Measurements from ENCODE around the gene GPR180. TPM values are rescaled to one million over a fixed set of nuclear protein-coding genes. Genes with fewer than 3 reads are reported as not detected.

Gene GPR180
- total RNA-seq, 2 donors from 2014 or later, result 3.9 to 6.3 TPM

DNA sequence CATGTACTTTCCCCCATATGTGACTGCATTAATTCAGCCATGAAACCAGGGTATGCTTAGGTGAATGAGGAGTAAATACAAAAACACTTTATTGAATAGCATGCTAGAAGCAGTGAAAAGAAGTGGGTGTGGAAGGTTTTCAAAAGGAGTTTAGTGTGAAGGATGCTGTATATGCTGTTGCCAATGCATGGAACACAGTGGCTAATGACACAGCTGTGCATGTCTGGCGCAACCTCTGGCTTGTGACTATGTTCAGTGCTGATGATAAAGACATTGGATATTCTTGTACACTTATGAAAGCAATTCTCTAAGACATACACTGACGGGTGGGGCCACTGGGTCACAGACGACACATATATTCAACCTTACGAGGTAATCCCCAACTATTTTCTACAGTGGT is 55.5 kb downstream of the GPR180 start:
- Histone ChIP-seq H3K4me1 (ENCODE audit: control insufficient read depth in 1 of 2, low read depth in 2 of 2) (no peaks in the 10 kb centered on the region), H3K27me3 (replicated peaks; ENCODE audit: insufficient read depth) (no peaks in the 10 kb centered on the region), H3K36me3 (no peaks in the 10 kb centered on the region), H3K4me3 (no peak overlapping the region), H3K27ac (no peak overlapping the region), H3K9me3 (no peaks in the 10 kb centered on the region)
- TF ChIP-seq, protein P1, sequence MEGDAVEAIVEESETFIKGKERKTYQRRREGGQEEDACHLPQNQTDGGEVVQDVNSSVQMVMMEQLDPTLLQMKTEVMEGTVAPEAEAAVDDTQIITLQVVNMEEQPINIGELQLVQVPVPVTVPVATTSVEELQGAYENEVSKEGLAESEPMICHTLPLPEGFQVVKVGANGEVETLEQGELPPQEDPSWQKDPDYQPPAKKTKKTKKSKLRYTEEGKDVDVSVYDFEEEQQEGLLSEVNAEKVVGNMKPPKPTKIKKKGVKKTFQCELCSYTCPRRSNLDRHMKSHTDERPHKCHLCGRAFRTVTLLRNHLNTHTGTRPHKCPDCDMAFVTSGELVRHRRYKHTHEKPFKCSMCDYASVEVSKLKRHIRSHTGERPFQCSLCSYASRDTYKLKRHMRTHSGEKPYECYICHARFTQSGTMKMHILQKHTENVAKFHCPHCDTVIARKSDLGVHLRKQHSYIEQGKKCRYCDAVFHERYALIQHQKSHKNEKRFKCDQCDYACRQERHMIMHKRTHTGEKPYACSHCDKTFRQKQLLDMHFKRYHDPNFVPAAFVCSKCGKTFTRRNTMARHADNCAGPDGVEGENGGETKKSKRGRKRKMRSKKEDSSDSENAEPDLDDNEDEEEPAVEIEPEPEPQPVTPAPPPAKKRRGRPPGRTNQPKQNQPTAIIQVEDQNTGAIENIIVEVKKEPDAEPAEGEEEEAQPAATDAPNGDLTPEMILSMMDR (IDR thresholded peaks at IDR 0.05), result no peak
- DNase-seq (ENCODE audit: low spot score), result no peak
- no peak for ATAC-seq (ENCODE audit: insufficient number of reproducible peaks, low FRiP score, low read depth)

DNA sequence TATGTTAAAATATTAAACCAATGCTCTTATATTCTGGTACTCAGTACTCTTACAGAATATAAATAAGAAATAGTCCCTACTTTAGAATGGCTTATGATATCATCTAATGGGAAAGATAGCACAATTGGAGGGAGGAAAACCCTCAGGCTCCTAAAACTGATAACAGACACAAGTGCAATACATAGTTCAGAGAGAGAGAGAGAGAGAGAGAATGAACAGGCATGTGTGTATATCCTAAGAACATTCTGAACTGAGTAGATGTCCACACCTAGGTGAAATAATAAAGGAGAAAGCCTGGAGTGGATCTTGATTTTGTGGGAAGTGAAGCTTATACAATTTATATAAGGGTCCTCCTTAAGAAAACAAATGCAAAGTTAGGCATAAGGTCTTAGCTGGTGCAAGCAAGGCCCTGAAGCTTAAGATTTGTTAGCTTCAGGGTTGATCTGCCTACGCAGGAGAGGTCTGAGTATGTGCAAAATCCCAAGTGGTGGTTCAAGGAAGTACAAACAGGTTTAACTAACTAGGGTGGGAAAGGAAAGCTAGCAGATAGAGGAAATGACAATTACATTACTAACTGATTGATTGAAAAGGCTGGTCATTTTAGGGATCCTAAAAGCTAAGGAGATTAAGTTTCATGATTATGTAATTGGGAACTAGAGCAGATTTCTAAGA is 57.4 kb downstream of the GPR180 start:
- H3K27me3 ChIP-seq (replicated peaks; ENCODE audit: insufficient read depth), result no peaks in the 10 kb centered on the region
- H3K9me3 ChIP-seq, result no peaks in the 10 kb centered on the region
- ATAC-seq (ENCODE audit: insufficient number of reproducible peaks, low FRiP score, low read depth) (no peak), DNase-seq (ENCODE audit: low spot score) (no peak)
- H3K4me1 ChIP-seq (ENCODE audit: control insufficient read depth in 1 of 2, low read depth in 2 of 2), result no peaks in the 10 kb centered on the region
- no peak overlapping the region for H3K4me3 ChIP-seq
- H3K27ac ChIP-seq, result no peak overlapping the region
- H3K36me3 ChIP-seq, result no peaks in the 10 kb centered on the region
- TF ChIP-seq, protein P1 (IDR thresholded peaks at IDR 0.05), result no peak

DNA sequence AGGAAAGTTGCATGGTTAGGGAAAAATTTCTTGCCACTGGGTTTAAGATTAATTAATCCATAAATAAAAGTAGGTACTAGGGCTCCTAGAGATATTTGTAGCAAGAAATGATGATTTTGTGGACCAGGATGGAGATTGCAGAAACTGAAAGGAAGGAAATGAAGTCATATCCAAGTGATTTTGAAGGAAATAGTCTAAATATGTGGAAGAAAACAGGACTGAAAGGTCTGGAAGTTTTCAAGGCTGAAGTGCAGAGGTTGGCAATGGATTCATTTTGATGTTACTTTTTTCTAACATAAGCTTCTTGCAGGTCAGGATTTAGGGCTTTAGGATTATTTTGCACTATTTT is 57.9 kb downstream of the GPR180 start:
- no peaks in the 10 kb centered on the region for H3K9me3 ChIP-seq
- TF ChIP-seq, protein P1 (IDR thresholded peaks at IDR 0.05), result no peak
- H3K27me3 ChIP-seq (replicated peaks; ENCODE audit: insufficient read depth), result no peaks in the 10 kb centered on the region
- DNase-seq (ENCODE audit: low spot score), result no peak
- H3K27ac ChIP-seq, result no peak overlapping the region
- H3K4me3 ChIP-seq, result no peak overlapping the region
- ATAC-seq (ENCODE audit: insufficient number of reproducible peaks, low FRiP score, low read depth), result no peak
- H3K36me3 ChIP-seq, result no peaks in the 10 kb centered on the region
- H3K4me1 ChIP-seq (ENCODE audit: control insufficient read depth in 1 of 2, low read depth in 2 of 2), result no peaks in the 10 kb centered on the region

DNA sequence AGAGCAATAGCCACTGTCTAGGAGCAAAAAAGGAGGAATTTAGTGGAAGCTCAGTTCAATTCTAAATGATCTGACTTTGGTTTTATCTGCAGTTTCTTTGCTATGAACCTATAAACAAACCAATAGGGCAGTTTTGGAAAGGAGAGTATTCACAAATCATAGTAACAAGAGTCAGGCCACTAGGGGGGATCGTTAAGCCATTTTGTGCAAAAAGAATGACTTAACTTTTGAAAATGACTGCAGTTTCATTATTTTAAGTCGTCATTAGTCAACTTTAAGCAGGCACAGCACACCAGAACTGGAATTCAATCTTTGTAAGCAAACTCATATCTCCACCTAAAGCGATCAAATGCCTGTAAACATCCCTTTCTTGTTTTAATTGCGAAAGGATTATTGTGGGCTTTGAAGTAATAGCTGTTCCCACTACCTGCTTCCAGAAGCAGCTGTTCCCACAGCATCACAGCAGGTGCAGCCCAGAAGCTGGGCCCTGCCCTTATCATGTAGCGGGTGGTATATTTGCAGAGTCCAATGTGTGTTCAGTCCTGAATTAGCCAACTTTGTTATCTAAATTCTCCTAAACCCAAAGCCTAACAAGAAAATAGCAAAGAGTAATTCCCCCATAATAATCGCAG is 59.2 kb downstream of the GPR180 start:
- no peaks in the 10 kb centered on the region for H3K4me1 ChIP-seq (ENCODE audit: control insufficient read depth in 1 of 2, low read depth in 2 of 2)
- no peaks in the 10 kb centered on the region for H3K9me3 ChIP-seq
- TF ChIP-seq, protein P1 (IDR thresholded peaks at IDR 0.05), result no peak
- H3K27ac ChIP-seq, result no peak overlapping the region
- H3K4me3 ChIP-seq, result no peak overlapping the region
- H3K27me3 ChIP-seq (replicated peaks; ENCODE audit: insufficient read depth), result no peaks in the 10 kb centered on the region
- H3K36me3 ChIP-seq, result no peaks in the 10 kb centered on the region
- DNase-seq (ENCODE audit: low spot score), result no peak
- no peak for ATAC-seq (ENCODE audit: insufficient number of reproducible peaks, low FRiP score, low read depth)

DNA sequence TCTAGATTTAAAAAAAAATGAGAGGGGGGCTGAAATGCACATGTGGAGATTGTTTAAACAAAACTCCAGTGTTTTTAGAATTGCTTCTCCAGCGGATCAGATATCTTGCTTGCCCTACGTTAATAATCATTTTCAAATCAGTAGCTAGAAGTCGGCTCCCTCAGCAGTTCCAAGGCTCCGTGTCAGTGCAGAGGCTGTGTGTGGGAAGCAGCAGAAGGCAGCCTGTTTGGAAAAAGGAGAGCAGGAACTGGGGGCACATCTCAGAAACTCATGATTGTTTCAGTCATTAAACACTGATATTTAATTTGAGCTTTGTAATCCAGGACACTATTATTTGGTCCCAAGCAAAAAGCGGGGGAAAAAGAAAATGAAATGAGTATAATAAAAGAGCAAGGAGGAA is 59.7 kb downstream of the GPR180 start:
- Histone ChIP-seq H3K36me3 (no peaks in the 10 kb centered on the region), H3K4me3 (no peak overlapping the region)
- no peak for ATAC-seq (ENCODE audit: insufficient number of reproducible peaks, low FRiP score, low read depth)

More for the DNA sequence above, 59.7 kb downstream of the GPR180 start:
- TF ChIP-seq, protein P1 (IDR thresholded peaks at IDR 0.05), result no peak
- H3K4me1 ChIP-seq (ENCODE audit: control insufficient read depth in 1 of 2, low read depth in 2 of 2), result no peaks in the 10 kb centered on the region
- H3K27ac ChIP-seq, result no peak overlapping the region
- no peaks in the 10 kb centered on the region for H3K9me3 ChIP-seq
- no peaks in the 10 kb centered on the region for H3K27me3 ChIP-seq (replicated peaks; ENCODE audit: insufficient read depth)
- DNase-seq (ENCODE audit: low spot score), result no peak

Measured in thoracic aorta (tissue), 2 donors.